Measurements from ENCODE around the gene CCNA2.

CCNA2 gene

DNA sequence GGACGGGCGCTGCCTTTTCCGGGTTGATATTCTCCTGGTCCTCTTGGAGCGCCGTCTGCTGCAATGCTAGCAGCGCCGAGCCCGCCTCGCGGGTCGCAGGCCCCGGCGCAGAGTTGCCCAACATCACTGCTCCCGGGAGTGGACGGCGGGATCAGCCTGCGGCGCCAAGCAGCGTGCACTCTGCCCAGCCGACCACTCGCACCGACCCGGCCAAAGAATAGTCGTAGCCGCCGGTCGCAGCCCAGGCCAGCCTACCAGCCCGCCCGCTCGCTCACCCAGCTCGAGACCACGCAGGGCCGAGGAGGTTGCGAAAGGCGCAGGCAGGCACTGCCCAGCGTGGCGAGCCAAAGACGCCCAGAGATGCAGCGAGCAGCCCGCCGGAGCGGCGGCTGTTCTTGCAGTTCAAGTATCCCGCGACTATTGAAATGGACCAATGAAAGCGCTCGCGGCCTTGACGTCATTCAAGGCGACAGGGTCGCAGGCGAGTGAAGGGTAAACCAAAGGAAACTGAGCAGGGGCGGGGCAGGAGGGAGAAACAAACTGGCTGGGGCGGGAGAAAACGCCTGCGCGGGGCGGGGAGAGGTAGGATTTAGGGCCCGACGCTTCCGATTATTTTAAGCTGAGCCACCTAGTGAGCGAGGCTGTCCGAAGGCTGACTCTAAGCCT is at the start of gene CCNA2:
TSS of gene CCNA2 (minus strand) at position 379 of the 666 bp plus-strand sequence. CDS start at position 124, 255 bp downstream.
- peak; percentile 96 for DNase-seq

DNA sequence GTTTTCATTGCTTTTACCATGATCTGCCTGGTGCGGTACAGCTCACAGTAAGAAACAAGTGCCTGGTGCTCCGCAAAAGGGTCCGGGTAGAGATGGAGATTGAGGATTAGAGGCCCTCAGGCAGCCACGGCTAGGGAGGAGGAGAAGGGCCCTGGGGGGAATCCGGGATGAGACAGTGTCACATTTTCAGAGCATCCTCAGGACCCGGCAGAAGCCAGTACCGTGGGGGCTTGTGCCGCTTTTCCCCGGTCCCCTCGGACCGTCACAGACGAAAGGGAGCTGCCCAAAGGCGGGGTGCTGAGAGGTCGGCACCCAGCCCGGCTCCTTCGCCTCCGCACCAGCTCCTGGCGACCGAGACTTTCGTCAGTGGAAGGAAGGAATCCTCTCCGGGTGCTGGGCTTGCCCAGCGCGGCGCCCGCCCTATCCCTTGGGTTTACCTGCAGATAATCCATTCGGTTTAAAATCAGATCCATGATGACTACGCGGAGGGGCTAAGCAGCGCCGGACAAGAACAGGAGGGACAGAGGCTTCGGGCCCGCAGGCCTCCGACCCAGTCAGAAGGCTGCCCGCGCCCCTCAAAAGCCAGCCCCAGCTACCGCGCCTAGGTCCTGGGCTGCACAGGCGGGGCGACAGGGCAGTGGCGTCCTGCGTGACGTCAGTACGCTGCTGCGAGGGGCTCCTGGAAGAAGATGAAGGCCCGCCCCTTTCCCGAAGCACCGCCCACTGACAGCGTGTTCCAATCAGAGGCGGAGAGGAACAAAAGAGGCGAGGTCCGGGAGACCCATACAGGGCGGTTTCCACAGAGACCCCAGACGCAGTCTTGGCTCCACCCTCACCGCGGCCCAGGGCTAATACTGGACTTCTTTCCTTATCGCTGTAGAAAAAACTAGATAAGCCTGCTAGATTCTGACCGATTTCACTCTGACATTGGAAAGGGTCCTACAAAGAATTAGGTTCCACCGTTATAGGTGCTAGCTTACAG is 46.4 kb upstream of the CCNA2 start, which contains the start of gene BBS7:
TSS of gene BBS7 (minus strand) at position 634 of the 982 bp plus-strand sequence. CDS start at position 473, 161 bp downstream.
- peak; percentile 97 for DNase-seq

DNA sequence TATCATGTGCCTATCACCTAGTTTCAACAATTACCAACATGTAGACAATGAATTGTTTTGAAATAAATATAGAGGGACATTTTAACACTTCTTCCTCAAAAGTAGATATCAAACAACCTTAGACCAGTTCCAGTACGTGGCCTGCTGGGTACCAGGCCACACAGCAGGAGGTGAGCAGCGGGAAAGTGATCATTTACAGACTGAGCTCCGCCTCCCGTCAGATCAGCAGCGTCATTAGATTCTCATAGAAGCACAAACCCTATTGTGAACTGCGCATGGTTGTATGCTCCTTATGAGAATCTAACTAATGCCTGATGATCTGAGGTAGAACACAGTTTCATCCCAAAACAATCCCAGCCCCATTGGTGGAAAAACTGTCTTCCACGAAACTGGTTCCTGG is 40.1 kb upstream of the CCNA2 start:
- DNase-seq = no peak

DNA sequence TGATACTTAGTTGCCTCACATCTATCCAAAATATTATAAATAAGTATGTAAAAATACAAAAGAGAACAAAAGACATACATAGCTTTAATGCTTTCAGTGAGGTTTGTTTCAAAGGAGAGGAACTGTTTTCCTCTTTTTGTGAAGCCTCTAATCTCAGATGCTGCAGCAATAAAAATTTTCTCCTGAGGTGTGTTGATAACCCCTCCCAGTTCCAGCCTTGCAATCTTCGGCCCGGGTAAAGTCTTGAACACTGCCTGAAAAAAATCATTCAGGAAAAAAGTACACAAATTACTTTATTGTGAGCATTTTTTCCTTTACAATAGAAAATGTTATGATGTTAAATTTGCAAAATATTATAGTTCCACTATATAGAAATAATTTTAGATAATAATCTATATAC is 37.7 kb upstream of the CCNA2 start:
- DNase-seq = no peak

DNA sequence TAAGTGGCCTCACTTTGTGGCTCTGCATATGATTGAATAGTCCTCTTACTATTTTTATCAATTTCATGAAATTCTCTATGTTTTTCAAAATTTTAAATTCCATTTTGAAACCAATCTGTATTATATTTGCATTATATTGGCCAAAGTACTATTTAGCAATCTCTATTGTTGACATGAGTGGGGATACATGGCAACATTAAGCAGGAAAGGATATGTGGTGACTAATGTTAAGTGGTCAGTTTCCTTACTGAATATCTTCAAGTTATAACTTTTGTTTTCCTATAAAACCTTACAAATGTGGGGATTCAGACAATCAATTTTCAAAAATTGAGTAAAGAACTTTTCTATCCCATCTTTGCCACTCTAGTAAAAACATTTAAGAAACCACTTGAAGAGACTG is 36.4 kb upstream of the CCNA2 start:
- no peak for DNase-seq

DNA sequence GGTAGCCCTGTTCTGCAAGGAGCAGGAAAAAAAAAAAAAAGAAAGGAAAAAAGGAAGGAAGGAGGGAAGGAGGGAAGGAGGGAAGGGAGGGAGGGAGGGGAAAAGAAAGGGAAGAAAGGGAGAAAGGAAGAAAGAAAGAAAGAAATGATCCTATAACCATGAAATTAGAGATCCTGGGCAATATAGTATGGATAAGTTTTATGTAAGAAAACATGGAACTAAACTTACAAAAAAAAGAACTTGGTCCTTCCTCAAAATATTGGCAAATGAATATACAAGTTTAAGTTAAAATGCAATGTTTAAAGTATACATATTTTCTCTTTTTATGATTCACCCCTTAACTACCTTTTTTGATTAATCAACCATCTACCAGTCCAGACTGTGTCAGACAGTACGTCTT is 27.7 kb upstream of the CCNA2 start:
- no peak for DNase-seq

DNA sequence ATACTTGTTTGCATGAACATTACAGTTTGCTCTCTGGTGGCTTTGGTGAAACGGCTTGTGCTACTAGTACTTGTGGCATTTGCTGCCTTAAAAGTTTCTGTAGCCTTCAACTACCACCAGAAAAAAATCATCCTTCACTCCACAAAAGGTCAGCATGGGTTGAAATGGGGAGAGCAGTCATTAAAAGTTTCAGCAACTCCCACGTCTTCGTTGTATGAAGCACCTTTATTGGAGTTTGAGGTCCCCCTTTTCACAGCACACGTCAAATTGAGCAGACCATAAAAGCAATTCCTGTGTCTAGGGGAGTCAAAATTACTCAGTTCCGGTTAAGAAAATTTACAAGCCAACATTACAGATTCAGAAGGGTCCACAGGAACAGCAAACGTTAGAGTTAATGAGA is 23.0 kb upstream of the CCNA2 start:
- no peak for DNase-seq

DNA sequence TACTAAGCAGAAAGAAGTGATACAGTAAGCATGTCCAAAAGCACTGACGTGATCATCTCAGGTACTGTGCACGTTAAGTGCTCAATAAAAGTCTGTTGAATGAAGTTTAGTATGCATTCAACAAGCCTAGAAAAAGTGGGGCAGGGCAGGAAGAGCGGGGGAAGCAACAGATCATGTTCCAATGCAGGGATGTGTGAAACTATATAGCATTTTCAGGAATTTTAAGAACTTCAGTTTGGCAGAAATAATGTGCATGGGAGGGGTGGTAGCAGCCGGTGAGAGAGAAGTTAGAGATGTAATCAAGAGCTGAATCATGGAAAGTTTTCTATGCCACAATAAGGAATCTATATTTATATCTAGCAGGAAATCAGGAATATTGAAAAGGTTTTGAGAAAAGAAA is 19.2 kb upstream of the CCNA2 start:
- no peak for DNase-seq

DNA sequence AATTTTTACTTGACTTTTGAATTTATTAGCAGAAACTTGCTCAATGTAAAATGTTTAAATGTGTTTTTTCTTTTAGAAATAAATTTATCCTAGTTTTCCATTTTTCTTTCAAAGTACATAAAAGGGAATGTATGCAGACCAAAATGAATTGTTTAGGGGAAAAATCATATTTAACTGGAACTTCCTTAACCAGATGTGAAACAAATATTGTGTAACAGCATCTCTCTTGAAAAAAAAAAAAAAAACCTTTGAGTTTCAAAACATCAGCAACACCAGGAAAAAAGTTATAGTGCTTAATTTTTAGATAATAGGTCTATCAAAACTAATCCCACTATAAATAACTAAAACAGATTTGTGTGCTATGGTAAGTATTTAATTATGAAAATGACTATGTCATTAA is 14.5 kb upstream of the CCNA2 start:
- DNase-seq = no peak

DNA sequence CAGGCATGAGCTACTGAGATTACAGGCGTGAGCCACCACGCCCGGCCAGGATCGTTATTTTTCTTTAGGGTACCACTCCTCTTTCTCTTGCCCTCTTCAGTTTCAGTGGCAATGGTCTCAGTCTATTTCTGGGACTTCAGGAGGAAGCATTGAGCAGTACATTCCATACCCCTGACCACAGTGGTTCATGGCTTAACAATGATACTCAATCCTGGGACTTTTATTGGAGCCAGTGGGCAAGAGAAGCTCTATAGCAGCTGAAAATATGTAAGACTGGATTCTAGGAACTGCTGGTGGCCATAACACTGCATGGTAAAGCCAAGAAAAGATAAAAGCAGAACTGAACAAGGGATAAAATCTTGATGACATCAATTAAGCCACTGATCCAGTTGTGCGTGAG is 5.8 kb upstream of the CCNA2 start:
- no peak for DNase-seq

DNA sequence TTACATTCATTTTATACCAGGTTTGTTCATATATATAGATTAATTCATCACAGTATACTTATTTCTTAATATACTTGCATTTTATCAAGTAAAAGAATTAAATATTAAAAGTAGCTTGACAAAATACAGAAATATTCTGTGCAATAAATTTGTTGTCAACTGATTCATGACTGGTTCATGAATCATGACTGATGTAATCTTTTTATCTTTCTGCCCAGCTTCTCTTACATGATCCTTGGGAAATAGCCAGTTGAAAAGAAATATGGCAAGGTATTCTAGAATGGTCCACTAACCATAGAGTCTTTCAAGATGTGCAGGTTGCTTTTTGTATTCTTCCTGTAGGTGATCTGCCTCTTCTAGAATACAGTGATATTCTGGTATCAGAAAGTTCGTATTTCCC is 4.2 kb upstream of the CCNA2 start:
- no peak for DNase-seq

DNA sequence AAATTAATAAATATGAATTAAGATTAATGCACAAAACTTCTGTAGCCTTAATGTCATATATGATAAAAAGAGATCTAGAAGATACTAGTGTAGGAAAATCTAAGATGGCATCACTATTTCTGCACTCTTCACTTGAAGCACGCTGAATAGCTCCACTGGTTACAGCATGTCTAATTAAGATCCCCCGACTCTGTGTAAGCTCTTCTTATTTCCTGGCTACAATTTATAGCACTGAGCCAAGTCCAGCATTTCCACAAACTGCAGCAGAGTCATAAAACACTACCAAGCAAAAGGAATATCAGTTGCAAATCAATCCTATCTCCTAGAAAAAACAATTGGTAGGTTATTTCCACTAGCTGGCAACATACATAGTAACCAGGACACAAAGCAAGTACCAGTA is 1.3 kb upstream of the CCNA2 start:
- no peak for DNase-seq

DNA sequence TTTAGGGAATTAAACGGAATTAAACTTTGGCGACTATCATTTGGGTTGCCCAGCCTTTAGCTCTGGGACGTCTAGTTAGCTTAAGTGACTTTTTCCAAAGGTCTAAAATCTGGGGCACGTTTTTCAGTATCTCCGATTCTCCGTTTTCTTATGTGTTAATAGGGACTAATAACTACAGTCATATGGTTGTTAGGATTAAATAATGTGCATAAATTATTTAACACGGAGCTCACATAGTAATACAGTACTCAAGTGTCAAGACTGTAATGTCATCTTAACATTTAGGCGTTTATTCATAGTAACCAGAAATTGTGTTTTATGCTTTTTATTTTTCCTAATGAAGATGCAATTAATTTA is 466 bp upstream of the CCNA2 start:
- no peak for DNase-seq

DNA sequence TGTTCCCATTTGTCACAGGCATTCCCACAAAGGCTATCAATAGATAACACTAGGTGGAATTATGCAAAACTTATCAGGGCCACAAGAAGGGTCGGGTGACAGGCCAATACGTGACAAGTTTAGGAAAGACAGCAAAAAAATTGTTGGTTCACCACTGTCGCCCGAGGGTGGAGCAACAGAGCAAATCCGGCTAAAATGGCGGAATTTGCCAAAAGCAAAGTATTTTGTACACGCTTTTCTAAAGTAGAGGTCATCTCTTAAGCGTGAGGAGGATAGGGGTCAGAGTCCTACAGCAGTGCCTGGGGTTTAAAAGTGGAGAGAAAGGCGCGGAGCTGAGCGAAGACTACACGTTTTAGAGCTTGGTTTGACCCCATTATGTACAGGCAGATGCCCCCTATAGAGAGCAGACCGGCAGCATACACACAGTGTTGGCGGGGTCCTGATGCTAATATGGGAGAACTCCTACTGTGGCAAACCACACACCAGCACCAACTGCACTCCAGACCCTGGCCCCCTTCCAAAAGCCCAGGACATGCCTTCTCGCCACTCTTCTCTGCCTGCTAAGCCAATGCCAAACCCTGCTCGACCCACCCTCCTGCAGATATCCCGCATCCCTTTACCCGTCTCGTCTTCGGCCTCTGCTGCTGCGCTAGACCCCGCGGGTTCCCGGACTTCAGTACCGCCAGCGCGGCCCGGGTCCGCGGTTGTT is 733 bp downstream of the CCNA2 start:
- DNase-seq = peak; percentile 41

DNA sequence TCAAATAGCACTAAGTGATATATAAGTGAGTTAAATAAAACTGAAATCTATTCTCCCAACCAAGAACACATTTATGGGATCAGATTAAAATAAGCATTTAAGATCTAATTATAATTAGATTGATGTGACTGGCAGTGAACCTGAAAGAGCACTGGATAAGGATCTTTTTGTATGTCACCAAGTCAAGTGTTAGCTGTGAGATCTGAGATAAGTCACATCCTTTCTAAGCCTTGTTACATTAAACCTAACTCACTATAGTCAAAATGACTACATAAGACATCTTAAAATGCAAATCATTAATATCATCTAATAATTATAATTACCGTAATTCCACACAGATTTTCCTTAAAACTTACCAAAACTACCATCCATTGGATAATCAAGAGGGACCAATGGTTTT is 1.6 kb downstream of the CCNA2 start:
- DNase-seq = no peak

DNA sequence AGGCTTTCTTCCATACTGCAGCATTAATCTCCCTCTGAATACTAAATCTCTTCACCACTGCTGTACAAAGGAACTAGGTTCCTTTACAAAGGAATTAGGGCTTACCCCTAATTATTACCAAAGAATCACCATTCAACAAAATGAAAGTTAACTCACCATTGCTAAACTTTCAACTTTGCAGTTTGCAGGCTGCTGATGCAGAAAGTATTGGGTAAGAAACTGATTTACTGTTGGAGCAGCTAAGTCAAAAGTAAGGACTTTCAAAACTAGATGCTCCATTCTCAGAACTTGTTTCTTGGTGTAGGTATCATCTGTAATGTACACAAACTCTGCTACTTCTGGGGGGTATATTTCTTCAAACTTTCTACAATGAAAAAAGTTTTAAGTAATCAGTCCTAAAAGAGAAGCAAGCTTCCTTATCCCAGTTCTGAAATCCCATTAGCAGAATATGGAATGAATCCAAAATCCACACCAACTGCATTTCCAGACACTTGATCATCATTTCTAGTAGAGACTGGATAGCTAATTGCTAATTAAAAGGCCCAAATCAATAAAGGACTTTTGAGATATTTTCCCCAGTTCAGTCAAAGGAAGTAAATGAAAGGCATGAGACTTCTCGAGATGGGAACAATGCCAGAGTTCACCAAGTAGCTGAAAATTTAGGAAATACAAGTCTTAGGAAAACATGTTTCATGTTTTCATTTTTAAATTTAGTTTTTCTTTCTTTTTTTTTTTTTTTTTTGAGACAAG is 4.3 kb downstream of the CCNA2 start:
- DNase-seq = no peak

DNA sequence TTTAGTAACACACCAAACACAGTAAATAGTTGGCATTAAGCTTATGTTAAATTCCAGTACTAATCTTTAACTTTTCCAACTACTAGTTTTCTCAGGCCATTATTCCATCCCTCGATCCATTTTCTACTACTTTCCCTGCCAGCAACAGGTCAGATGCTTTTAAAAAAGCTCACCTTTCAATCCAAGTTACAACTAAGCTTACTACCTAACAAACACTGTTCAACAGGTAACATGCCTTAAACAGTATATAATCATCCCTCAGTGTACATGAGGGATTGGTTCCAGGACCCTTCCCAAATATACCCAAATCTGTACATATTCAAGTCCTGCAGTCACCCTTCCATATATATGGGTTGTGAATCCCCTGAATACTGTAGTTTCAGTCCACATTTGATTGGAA is 5.5 kb downstream of the CCNA2 start:
- no peak for DNase-seq

DNA sequence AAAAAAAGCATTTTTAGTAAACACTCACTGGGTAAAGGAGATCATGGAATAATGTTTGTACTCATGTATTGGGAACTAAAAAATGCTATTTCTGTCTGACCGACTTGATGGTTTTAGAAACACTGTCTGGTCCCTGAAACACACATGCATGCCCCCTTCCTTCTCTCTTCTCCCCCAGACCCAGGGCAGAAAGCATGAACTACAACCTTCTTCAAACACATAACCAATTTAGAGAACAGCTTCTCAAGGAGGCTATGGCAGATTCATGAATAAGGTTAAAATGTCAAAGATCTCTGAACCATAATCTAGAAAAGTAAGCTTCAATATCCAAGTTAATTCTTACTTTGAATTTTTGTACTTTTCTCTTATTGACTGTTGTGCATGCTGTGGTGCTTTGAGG is 6.0 kb downstream of the CCNA2 start:
- DNase-seq = no peak

DNA sequence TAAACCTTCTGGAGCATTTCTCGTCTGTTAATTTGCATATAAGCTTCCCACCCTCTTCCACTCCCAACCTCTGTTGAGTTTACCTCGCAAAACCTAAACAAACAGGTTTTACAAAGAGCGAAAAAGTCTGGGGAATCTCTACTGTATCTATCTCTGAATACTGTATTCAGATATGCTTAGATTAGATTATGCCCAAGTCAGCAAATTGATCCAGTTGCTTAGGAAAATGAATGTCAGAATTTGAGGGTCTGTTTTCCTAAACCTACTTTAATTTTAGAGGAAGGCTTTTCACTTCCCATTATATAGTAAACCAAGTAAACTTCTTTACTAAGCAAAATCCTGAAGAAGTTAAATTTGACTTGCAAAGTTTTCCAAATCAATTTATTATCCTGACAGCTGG is 6.7 kb downstream of the CCNA2 start:
- DNase-seq = no peak

DNA sequence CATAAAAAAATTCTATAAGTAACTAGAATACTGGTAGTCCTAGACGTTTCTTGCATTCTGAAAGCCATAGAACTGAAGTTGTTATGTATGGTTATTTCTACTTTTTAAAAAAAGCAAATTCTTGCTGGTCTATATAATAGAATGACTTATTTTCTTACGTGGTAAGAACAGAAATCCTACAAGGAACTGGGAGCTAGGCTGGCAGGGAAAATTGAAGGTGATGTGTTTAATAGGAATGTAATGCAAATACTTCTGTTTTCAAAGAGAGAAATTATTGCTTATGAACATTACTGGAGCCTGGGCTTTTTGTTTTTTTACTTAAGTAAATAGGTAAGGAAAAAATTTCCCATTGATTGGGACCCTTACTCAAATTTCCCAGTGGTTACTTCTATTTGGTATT is 8.9 kb downstream of the CCNA2 start:
- no peak for DNase-seq

DNA sequence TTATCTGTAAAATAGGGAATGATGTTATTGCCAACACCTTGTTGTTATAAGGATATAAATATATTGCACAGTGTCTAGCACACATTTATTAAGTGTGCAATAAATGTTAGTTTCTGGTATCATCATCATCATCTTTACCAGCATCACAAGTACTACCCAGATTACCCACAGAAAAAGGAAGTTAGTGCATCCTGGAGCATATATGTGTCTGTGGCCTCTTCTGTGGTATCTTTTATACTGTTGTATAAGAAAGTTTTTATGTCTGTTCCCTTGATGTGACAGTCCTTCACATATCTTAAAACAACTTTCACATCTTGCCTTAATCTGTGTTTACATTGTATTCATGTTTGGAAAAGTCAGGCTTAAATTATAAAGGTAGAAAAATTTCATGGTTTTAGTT is 12.6 kb downstream of the CCNA2 start:
- no peak for DNase-seq

DNA sequence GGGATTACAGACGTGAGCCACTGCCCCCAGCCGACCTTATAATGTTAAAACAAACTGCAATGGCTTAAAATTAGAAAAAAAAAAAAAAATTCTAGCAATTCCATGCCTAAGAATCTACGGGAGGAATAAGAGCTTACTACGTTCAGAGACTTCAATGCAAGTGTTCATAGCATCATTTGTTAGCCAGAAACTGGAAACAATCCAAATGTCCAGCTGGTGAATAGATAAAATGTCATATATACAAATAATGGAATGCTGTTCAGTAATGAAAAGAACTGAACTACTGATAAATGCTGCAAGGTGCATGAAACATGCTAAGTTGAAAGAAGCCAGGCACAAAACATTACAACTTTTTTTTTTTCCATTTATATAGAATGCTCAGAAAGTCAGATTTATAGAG is 17.3 kb downstream of the CCNA2 start:
- DNase-seq = no peak

DNA sequence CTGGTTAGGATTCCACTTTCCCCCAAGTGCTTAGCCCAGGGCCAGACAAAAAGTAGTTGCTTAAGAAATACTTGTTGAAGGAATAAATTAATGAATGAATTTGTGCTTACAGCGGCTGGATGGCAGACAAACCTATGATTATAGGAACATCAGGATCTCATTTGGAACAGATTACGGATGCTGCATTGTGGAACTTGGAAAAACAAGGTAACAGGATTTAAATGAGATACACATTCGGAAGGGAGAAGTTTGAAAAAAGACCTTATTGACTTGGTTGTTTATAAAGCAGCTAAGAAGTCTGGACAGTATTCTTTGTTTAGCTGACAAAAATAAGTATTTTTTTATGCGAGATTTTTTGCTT is 22.0 kb downstream of the CCNA2 start:
- DNase-seq = no peak

All from CD4-positive, alpha-beta T cell treated with Interleukin-12 subunit alpha and Interleukin-12 subunit beta, for 1 hour (primary cell).